Measurements from ENCODE around the gene KCNS1.

- TF ChIP-seq, protein P1, sequence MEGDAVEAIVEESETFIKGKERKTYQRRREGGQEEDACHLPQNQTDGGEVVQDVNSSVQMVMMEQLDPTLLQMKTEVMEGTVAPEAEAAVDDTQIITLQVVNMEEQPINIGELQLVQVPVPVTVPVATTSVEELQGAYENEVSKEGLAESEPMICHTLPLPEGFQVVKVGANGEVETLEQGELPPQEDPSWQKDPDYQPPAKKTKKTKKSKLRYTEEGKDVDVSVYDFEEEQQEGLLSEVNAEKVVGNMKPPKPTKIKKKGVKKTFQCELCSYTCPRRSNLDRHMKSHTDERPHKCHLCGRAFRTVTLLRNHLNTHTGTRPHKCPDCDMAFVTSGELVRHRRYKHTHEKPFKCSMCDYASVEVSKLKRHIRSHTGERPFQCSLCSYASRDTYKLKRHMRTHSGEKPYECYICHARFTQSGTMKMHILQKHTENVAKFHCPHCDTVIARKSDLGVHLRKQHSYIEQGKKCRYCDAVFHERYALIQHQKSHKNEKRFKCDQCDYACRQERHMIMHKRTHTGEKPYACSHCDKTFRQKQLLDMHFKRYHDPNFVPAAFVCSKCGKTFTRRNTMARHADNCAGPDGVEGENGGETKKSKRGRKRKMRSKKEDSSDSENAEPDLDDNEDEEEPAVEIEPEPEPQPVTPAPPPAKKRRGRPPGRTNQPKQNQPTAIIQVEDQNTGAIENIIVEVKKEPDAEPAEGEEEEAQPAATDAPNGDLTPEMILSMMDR (IDR thresholded peaks at IDR 0.05), result no peak
- no peak for TF ChIP-seq POLR2A (IDR thresholded peaks at IDR 0.05)
Observed at GRCh38 chr20:45096781-45097180, 4.1 kb downstream of the KCNS1 start.

All from tibial nerve (tissue), 3 donors.